ENCODE results near the gene RTP4. TPM values are rescaled to one million over a fixed set of nuclear protein-coding genes. Genes with fewer than 3 reads are reported as not detected.

Gene RTP4
- total RNA-seq, 4 donors from 2014 or later = 0.35 to 4.2 (median 0.95) TPM

DNA sequence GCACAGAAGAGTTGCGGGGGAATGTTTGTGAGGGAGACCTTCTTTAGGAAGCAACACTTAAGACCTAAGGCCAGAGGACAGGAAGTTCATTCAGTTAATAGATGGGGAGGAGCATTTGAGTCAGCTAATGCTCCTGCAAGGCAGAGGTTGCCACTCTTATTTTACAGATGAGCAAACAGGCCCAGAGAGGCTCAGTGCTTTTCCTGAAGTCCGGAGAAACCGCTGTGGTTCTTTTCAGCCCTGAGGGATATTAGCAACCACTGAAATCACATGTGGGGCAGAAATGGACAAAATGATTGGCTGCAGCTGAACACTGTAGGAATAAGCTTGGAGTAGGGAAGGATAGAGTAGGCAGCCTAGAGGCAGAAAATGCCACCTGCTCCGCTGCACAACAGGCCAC is 33.3 kb upstream of the RTP4 start:
- H3K36me3 ChIP-seq = no peaks in the 10 kb centered on the region
- TF ChIP-seq POLR2A (IDR thresholded peaks at IDR 0.05) = no peak
- TF ChIP-seq, protein P1, sequence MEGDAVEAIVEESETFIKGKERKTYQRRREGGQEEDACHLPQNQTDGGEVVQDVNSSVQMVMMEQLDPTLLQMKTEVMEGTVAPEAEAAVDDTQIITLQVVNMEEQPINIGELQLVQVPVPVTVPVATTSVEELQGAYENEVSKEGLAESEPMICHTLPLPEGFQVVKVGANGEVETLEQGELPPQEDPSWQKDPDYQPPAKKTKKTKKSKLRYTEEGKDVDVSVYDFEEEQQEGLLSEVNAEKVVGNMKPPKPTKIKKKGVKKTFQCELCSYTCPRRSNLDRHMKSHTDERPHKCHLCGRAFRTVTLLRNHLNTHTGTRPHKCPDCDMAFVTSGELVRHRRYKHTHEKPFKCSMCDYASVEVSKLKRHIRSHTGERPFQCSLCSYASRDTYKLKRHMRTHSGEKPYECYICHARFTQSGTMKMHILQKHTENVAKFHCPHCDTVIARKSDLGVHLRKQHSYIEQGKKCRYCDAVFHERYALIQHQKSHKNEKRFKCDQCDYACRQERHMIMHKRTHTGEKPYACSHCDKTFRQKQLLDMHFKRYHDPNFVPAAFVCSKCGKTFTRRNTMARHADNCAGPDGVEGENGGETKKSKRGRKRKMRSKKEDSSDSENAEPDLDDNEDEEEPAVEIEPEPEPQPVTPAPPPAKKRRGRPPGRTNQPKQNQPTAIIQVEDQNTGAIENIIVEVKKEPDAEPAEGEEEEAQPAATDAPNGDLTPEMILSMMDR (IDR thresholded peaks at IDR 0.05) = no peak
- H3K27ac ChIP-seq = no peak overlapping the region
- H3K4me1 ChIP-seq = no peaks in the 10 kb centered on the region
- WGBS, 2 donors = 83 to 89% methylated on average over 4 of the region's 4 CpGs
- H3K9me3 ChIP-seq = no peaks in the 10 kb centered on the region
- H3K27me3 ChIP-seq = peaks cover 0 to 35% (median 0%) of the 10 kb centered on the region in 4 donors
- intact Hi-C loops (cut with DNase I) = no loop called here
- no peak overlapping the region for H3K4me3 ChIP-seq
- DNase-seq = no peak

DNA sequence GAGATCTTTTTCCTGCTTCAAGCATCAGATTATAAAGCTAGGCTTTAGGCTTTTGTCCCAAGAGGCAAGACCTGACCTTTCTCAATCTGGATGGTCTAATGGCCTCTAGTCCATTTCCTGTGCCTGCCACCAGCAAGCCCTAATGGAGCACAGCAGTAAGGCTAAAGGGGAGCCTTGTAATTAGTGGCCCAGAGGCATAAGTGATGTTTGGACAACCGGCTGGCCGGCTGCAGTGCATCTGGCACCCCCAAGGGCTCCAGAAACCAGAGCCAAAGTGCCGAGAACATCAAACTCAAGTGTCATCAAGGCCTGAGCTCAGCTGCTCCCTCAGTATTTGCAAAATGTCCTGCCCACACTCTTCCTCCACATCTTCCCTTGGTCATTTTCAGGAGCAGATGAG is 31.9 kb upstream of the RTP4 start:
- 50 to 75% methylated on average over 1 to 3 of the region's 3 CpGs for WGBS, 2 donors
- Histone ChIP-seq H3K27me3 (peaks cover 0 to 40% (median 0%) of the 10 kb centered on the region in 4 donors), H3K4me3 (no peak overlapping the region), H3K4me1 (no peaks in the 10 kb centered on the region), H3K9me3 (no peaks in the 10 kb centered on the region), H3K27ac (no peak overlapping the region), H3K36me3 (no peaks in the 10 kb centered on the region)
- intact Hi-C loops (cut with DNase I) = no loop called here
- no peak for TF ChIP-seq POLR2A (IDR thresholded peaks at IDR 0.05)
- DNase-seq = no peak

DNA sequence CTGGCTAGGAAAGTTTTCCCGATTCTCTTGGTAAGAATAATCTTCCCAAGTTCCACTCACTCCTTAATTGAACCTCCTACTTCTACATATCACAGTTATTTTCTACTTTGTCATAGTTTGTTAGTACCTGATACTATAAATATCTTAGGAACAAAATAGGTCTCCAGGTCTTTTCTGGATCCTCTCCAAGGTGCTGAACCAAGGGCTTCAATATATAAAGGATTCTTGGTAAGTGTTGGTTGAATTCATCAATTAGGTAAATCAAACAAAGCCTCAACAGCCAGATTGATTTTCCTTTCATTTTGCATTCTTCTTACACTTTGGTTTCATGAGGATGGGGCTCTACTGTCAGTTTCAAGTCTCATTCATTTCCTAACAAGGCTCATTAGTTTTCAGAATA is 27.6 kb upstream of the RTP4 start:
- WGBS, 2 donors = 52 to 77% methylated on average over 1 of the region's 1 CpG
- TF ChIP-seq POLR2A (IDR thresholded peaks at IDR 0.05) = no peak
- TF ChIP-seq, protein P1 (IDR thresholded peaks at IDR 0.05) = no peak
- Histone ChIP-seq H3K4me3 (no peak overlapping the region), H3K27ac (no peak overlapping the region), H3K4me1 (no peaks in the 10 kb centered on the region), H3K27me3 (peaks cover 0 to 55% (median 0%) of the 10 kb centered on the region in 4 donors), H3K36me3 (no peaks in the 10 kb centered on the region), H3K9me3 (no peaks in the 10 kb centered on the region)
- DNase-seq = no peak
- intact Hi-C loops (cut with DNase I) = no loop called here

DNA sequence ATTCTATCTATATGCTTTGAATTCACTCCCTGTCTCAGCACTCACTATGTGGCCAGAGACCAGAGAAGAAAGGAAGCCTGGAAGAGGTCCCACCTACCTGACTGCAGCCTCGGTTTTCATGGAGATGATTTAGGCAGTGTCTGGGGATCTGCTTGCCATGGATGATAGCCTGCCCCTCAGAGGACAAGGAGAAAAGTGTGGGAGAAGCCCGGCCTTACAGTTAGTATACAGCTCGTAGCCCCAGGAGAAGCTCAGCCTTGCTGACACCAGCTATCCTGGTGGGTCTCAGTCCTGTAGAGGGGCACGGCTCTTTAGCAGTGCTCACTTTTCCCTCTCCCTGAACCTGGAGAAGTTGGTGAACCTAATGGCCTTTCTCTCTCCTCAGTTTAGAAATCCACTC is 25.9 kb upstream of the RTP4 start:
- Histone ChIP-seq H3K4me3 (no peak overlapping the region), H3K36me3 (no peaks in the 10 kb centered on the region), H3K4me1 (no peaks in the 10 kb centered on the region), H3K27me3 (peaks cover 0 to 47% (median 0%) of the 10 kb centered on the region in 4 donors), H3K9me3 (no peaks in the 10 kb centered on the region), H3K27ac (no peak overlapping the region)
- TF ChIP-seq, protein P1 (IDR thresholded peaks at IDR 0.05) = no peak
- TF ChIP-seq POLR2A (IDR thresholded peaks at IDR 0.05) = no peak
- no peak for DNase-seq
- intact Hi-C loops (cut with DNase I) = no loop called here
- 46 to 63% methylated on average over 3 to 4 of the region's 4 CpGs for WGBS, 2 donors

DNA sequence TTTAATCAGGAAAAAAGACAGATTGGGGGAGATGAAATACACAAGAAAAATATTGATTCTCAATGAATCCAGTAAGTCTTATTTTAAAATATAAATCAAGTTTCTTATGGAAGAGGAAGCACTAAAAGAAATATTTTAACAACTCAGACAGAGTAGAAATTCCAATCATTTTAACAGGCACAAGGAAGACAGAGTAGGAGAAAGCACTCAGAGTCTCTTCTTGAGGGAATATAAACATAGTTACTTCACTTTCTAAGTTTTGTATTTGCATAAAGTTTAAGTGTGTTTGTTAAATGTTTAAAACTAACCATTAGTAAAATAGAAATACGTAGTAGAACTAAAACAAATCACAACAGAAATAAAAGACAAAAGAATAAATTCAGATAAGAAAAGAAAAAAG is 24.5 kb upstream of the RTP4 start:
- intact Hi-C loops (cut with DNase I) = no loop called here
- WGBS, 2 donors = 41 to 65% methylated on average over 1 of the region's 1 CpG

DNA sequence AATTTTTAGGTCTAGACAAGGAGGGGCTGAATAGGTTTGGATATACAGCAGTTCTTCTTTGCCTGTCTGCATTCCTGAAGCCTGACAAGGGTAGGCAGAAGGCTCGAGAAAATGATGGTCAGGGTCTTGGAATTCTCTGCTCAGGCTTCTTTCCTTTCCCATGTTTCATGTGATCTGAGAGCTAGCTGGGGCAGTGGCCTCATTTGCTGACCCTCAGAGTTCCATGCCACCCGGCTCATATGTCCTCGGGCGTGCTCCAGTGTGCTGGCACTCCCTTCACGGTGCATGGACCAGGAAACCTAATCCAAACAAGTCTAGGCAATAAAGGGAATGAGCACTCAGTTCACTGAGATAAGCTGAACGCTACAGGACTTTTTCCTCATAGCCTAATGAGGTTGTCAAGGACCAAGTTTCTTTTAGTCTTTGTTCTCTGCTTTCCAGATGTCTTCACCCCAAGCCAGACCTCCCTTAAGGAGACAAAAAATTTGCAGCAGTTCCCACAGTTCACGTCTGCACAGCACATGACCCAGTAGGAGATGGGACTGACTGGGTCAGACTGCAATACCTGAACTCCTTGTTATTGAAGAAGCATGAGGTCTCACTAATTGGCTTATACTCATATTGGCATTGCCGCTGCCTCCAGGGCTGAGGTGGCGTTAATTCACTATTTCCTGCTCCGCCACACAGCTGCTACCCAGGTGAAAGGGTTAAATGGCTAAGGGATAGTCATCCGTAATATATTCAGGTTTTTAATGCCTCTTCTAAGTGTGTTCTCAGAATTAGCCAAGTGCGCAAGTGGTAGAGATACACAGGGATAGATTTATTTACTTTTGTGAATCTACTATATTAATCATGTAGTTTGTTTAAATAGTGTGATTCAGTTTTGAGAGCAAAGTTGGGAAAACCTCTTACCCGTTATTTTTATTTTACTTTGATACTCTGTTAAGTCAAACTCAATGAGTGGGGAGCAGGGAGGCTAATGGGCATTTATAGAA is 15.3 kb upstream of the RTP4 start:
- no peaks in the 10 kb centered on the region for H3K9me3 ChIP-seq
- DNase-seq = no peak
- 40 to 60% methylated on average over 11 to 13 of the region's 13 CpGs for WGBS, 2 donors
- no peak overlapping the region for H3K4me3 ChIP-seq
- intact Hi-C loops (cut with DNase I) = no loop called here
- peaks cover 0 to 68% (median 0%) of the 10 kb centered on the region in 4 donors for H3K27me3 ChIP-seq
- H3K36me3 ChIP-seq = no peaks in the 10 kb centered on the region
- no peak for TF ChIP-seq POLR2A (IDR thresholded peaks at IDR 0.05)
- TF ChIP-seq, protein P1 (IDR thresholded peaks at IDR 0.05) = no peak
- no peak overlapping the region for H3K27ac ChIP-seq
- peaks cover 0 to 4% (median 0%) of the 10 kb centered on the region in 3 donors for H3K4me1 ChIP-seq

More for the DNA sequence above, 24.5 kb upstream of the RTP4 start:
- DNase-seq = no peak
- Histone ChIP-seq H3K9me3 (no peaks in the 10 kb centered on the region), H3K36me3 (no peaks in the 10 kb centered on the region), H3K4me1 (no peaks in the 10 kb centered on the region), H3K27ac (no peak overlapping the region), H3K4me3 (no peak overlapping the region), H3K27me3 (peaks cover 0 to 39% (median 0%) of the 10 kb centered on the region in 4 donors)
- TF ChIP-seq POLR2A (IDR thresholded peaks at IDR 0.05) = no peak
